Neural progenitor cell (in vitro differentiated cells): ENCODE measurements around the gene GSTO2. TPM values are rescaled to one million over a fixed set of nuclear protein-coding genes. Genes with fewer than 3 reads are reported as not detected.

ENCODE experiments used
- DNase-seq: peaks from one replicate; pipeline ENCODE4 v3.0.0-alpha.2; 2016; ENCODE audit warnings: low spot score
- H2AFZ ChIP-seq: fragments of 200-600 bp; sonication (generic); replicated peaks from 2 replicates; pipeline ENCODE4 v1.6.1; 2016; ENCODE audit warnings: antibody characterized with exemption
- H3F3A ChIP-seq: fragments of 200-600 bp; sonication (generic); 2 replicates; pipeline ENCODE4 v1.6.1; 2016; ENCODE audit warnings: antibody characterized with exemption, low read depth
- H3K27ac ChIP-seq: fragments of 200-600 bp; sonication (generic); 2 replicates; pipeline ENCODE4 v1.5.1; 2016; ENCODE audit warnings: mild to moderate bottlenecking
- H3K27me3 ChIP-seq: fragments of 200-600 bp; sonication (generic); 2 replicates; pipeline ENCODE4 v1.6.1; 2016; ENCODE audit warnings: mild to moderate bottlenecking, moderate library complexity
- H3K36me3 ChIP-seq: fragments of 200-600 bp; sonication (generic); 2 replicates; pipeline ENCODE4 v1.5.1; 2016
- H3K4me1 ChIP-seq: fragments of 200-600 bp; sonication (generic); 2 replicates; pipeline ENCODE4 v1.6.1; 2016; ENCODE audit warnings: mixed run types
- H3K4me2 ChIP-seq: fragments of 200-600 bp; sonication (generic); 2 replicates; pipeline ENCODE4 v1.6.1; 2016
- H3K4me3 ChIP-seq: fragments of 200-600 bp; sonication (generic); 2 replicates; pipeline ENCODE4 v1.5.1; 2016
- H3K79me2 ChIP-seq: fragments of 200-600 bp; sonication (generic); 2 replicates; pipeline ENCODE4 v1.6.1; 2016; ENCODE audit warnings: low read depth
- H3K9ac ChIP-seq: fragments of 200-600 bp; sonication (generic); 2 replicates; pipeline ENCODE4 v1.6.1; 2016
- H3K9me3 ChIP-seq: fragments of 200-600 bp; sonication (generic); 2 replicates; pipeline ENCODE4 v1.5.1; 2016; ENCODE audit warnings: low read depth
- H4K20me1 ChIP-seq: fragments of 200-600 bp; sonication (generic); 2 replicates; pipeline ENCODE4 v1.6.1; 2016; ENCODE audit warnings: low read depth
- H3K27ac Mint-ChIP-seq: 3 replicates; pipeline ENCODE4 v1.8.0; 2021; ENCODE audit warnings: mixed read lengths
- H3K27me3 Mint-ChIP-seq: 2 replicates; pipeline ENCODE4 v1.8.0; 2022; ENCODE audit warnings: low read depth, mild to moderate bottlenecking, inconsistent platforms, moderate library complexity, mixed read lengths; ENCODE audit not compliant: insufficient read depth
- H3K36me3 Mint-ChIP-seq: 3 replicates; pipeline ENCODE4 v1.8.0; 2021; ENCODE audit warnings: mixed read lengths
- H3K4me1 Mint-ChIP-seq: 3 replicates; pipeline ENCODE4 v1.8.0; 2021; ENCODE audit warnings: mixed read lengths
- H3K4me3 Mint-ChIP-seq: 3 replicates; pipeline ENCODE4 v1.8.0; 2021; ENCODE audit warnings: mild to moderate bottlenecking, moderate library complexity, mixed read lengths
- H3K9me3 Mint-ChIP-seq: 3 replicates; pipeline ENCODE4 v1.8.0; 2020; ENCODE audit warnings: mixed read lengths
- EZH2 ChIP-seq: fragments of 200-600 bp; sonication (generic); IDR thresholded peaks from 2 replicates; pipeline ENCODE4 v1.6.1; 2017; ENCODE audit warnings: antibody characterized with exemption, mild to moderate bottlenecking, moderate library complexity
- EZH2phosphoT487 ChIP-seq: fragments of 200-600 bp; sonication (generic); IDR thresholded peaks from 2 replicates; pipeline ENCODE4 v1.6.1; 2017; ENCODE audit warnings: antibody characterized with exemption
- total RNA-seq: library from RNA; depleted of rRNA; stranded (reverse); fragments of >200 nt; gene quantifications from 2 replicates; pipeline ENCODE4 v1.2.3, GENCODE V29; 2015; ENCODE audit warnings: low replicate concordance
- TF ChIP-seq, protein P1 (sequence below): fragments of 200-600 bp; sonication (generic); IDR thresholded peaks from 2 replicates; pipeline ENCODE4 v1.5.1; 2017; ENCODE audit warnings: antibody characterized with exemption, mild to moderate bottlenecking

The GSTO2 gene
- total RNA-seq, 1 donor from 2014 or later: 4.9 TPM

DNA sequence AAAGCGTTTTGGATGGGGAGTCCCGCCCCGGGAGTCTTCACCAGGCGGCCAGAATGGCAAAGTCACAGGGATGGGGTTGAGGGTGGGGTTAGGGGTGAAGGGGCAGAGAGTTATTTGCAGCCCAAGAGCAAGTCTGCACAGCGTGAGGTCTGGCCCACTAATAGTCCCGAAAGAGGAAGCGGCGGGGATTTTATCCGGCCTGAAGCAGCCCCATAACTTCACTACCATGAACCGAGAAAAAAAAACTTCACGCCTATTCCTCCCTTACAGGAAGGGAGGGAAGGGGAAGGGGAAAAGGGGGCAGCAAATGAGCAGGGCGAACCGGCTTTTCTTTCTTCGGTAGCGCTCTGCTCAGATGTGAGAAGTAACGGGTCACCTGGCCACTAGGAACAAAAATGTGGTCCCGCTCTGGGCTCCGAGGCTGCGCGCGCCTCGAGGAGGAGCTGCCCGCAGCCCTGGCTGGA lies 68.6 kb downstream of the GSTO2 start:
- H3K4me2 ChIP-seq: peak overlapping the region; percentile 99
- H3K27me3 Mint-ChIP-seq: peaks cover 9% of the 10 kb centered on the region
- H3K4me3 ChIP-seq: peak overlapping the region; percentile 81
- H3K4me1 ChIP-seq: peaks cover 24% of the 10 kb centered on the region
- TF ChIP-seq EZH2 (peak; percentile 6), EZH2phosphoT487 (no peak)
- TF ChIP-seq, protein P1, sequence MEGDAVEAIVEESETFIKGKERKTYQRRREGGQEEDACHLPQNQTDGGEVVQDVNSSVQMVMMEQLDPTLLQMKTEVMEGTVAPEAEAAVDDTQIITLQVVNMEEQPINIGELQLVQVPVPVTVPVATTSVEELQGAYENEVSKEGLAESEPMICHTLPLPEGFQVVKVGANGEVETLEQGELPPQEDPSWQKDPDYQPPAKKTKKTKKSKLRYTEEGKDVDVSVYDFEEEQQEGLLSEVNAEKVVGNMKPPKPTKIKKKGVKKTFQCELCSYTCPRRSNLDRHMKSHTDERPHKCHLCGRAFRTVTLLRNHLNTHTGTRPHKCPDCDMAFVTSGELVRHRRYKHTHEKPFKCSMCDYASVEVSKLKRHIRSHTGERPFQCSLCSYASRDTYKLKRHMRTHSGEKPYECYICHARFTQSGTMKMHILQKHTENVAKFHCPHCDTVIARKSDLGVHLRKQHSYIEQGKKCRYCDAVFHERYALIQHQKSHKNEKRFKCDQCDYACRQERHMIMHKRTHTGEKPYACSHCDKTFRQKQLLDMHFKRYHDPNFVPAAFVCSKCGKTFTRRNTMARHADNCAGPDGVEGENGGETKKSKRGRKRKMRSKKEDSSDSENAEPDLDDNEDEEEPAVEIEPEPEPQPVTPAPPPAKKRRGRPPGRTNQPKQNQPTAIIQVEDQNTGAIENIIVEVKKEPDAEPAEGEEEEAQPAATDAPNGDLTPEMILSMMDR: no peak
- H3F3A ChIP-seq: peaks cover 27% of the 10 kb centered on the region
- no peaks in the 10 kb centered on the region for H3K9me3 ChIP-seq
- peaks cover 2% of the 10 kb centered on the region for H3K36me3 Mint-ChIP-seq
- H3K27ac Mint-ChIP-seq: no peak overlapping the region
- no peaks in the 10 kb centered on the region for H3K9me3 Mint-ChIP-seq
- no peak overlapping the region for H3K9ac ChIP-seq
- peak overlapping the region; percentile 93 for H2AFZ ChIP-seq
- peaks cover 48% of the 10 kb centered on the region for H3K4me1 Mint-ChIP-seq
- peaks cover 49% of the 10 kb centered on the region for H3K79me2 ChIP-seq
- no peak overlapping the region for H3K27ac ChIP-seq
- no peaks in the 10 kb centered on the region for H3K36me3 ChIP-seq
- peaks cover 27% of the 10 kb centered on the region for H3K27me3 ChIP-seq
- peak overlapping the region; percentile 95 for H3K4me3 Mint-ChIP-seq
- peaks cover 41% of the 10 kb centered on the region for H4K20me1 ChIP-seq
- peak; percentile 81 for DNase-seq

DNA sequence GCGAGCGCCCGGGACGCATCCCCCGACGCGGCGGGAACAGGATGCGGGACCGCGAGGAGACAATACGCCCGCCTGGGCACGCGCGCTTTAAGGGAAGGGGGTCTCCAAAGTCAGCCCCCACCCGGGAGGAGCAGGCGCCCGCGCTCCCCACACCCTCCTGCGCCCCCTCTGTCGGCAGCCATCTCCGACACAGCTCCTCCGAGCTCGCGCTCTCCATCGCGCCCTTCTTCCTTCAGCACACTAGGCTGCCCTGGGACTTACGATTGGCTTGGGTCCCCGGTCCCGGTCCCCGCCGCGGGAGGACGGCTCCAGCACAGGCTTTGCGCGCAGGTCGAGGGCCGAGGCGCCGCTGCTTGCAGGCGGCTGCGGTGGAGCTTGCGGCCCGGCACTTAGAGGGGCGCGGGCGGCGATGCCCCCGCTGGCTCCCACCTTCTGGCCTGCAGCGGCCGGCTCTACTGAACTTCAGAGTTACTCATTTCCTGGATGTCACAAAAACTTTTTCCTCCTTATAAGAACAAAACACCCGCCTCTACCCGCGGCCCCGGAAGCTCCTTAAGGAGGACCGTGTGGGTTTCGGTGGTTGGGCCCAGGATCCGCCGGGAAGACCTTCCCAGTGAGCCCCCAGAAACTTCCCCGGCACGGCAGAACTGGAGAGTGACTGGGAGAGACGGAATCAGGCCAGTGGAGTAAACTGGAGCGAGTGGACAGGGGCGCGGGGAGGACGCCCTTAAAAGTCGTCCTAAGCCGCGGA lies 69.2 kb downstream of the GSTO2 start, which contains the start of gene ITPRIP:
ITPRIP (minus strand) TSS at position 481 of the 751 bp plus-strand sequence. CDS start 22,414 bp downstream, outside the sequence.
- H3K4me2 ChIP-seq: peak within 1 kb of the TSS; percentile 99
- H3K9me3 Mint-ChIP-seq: no peaks in the 10 kb centered on the region
- DNase-seq: peak; percentile 86
- peak within 1 kb of the TSS; percentile 93 for H2AFZ ChIP-seq
- peak within 1 kb of the TSS; percentile 100 for H3K27ac Mint-ChIP-seq
- peaks cover 2% of the 10 kb centered on the region for H3K36me3 Mint-ChIP-seq
- peaks cover 46% of the 10 kb centered on the region for H3K4me1 Mint-ChIP-seq
- peak within 1 kb of the TSS; percentile 95 for H3K4me3 Mint-ChIP-seq
- no peaks in the 10 kb centered on the region for H3K9me3 ChIP-seq
- peaks cover 44% of the 10 kb centered on the region for H3K79me2 ChIP-seq
- H3K27ac ChIP-seq: peak within 1 kb of the TSS; percentile 75
- peaks cover 22% of the 10 kb centered on the region for H3F3A ChIP-seq
- peaks cover 27% of the 10 kb centered on the region for H3K27me3 ChIP-seq
- peaks cover 8% of the 10 kb centered on the region for H3K27me3 Mint-ChIP-seq
- peaks cover 18% of the 10 kb centered on the region for H3K4me1 ChIP-seq
- peak within 1 kb of the TSS; percentile 81 for H3K4me3 ChIP-seq
- H3K9ac ChIP-seq: peak within 1 kb of the TSS; percentile 65
- TF ChIP-seq EZH2: peak; percentile 19
- TF ChIP-seq, protein P1: peak; percentile 37
- TF ChIP-seq EZH2phosphoT487: no peak
- peaks cover 35% of the 10 kb centered on the region for H4K20me1 ChIP-seq
- no peaks in the 10 kb centered on the region for H3K36me3 ChIP-seq

DNA sequence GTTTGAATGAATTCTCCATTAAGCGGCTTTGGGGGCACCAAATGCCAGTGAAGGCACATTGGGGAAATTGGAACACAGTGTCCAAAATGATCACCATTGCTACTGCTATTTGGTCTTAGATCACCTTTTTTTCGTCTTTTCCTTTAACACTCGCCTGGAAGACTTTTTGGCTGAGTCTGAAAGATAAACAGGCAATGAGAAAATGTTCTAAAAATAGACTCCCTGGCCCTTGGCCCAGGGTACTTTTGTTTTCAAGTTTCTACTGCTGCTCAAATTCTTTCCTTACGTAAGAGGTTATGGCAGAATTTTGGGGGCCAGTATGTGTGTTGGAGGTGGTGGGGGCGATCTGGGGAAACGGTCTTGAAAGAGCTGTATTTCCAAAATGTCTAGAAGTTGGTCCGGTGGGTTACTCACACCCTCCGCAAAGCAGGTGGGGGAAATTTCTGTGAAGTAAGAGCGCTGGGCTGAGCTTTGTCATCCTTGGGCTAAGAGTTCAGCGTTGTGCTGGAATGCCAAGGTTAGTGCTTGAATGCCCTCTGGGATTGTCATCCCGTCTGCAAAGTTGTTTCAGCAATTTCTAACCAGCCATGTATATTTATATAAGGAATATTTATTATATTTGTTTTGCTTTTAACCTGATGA lies 70.6 kb downstream of the GSTO2 start:
- H3K79me2 ChIP-seq: peaks cover 31% of the 10 kb centered on the region
- H3K27ac ChIP-seq: no peak overlapping the region
- TF ChIP-seq EZH2: no peak
- TF ChIP-seq, protein P1: no peak
- TF ChIP-seq EZH2phosphoT487: no peak
- peaks cover 22% of the 10 kb centered on the region for H3F3A ChIP-seq
- peak overlapping the region; percentile 99 for H3K4me2 ChIP-seq
- no peak overlapping the region for H3K9ac ChIP-seq
- no peak overlapping the region for H3K4me3 ChIP-seq
- H3K36me3 ChIP-seq: no peaks in the 10 kb centered on the region
- no peak overlapping the region for H2AFZ ChIP-seq
- Mint-ChIP-seq H3K4me3 (peak overlapping the region; percentile 95), H3K36me3 (no peaks in the 10 kb centered on the region), H3K27ac (peak overlapping the region; percentile 63), H3K4me1 (peaks cover 39% of the 10 kb centered on the region), H3K9me3 (no peaks in the 10 kb centered on the region), H3K27me3 (peaks cover 7% of the 10 kb centered on the region)
- peaks cover 9% of the 10 kb centered on the region for H3K4me1 ChIP-seq
- peaks cover 21% of the 10 kb centered on the region for H4K20me1 ChIP-seq
- DNase-seq: no peak
- peaks cover 27% of the 10 kb centered on the region for H3K27me3 ChIP-seq
- H3K9me3 ChIP-seq: no peaks in the 10 kb centered on the region
